ENCODE data around the gene IFNAR2.
"Not testable (repeated sequence)": the region's sequence is repeated elsewhere in the genome, so short reads cannot be mapped to it uniquely, and the experiment has no call there.

Gene IFNAR2

GRCh38 chr21:33219300-33219699 is 10.4 kb upstream of the IFNAR2 start:
- TF ChIP-seq, protein P1, sequence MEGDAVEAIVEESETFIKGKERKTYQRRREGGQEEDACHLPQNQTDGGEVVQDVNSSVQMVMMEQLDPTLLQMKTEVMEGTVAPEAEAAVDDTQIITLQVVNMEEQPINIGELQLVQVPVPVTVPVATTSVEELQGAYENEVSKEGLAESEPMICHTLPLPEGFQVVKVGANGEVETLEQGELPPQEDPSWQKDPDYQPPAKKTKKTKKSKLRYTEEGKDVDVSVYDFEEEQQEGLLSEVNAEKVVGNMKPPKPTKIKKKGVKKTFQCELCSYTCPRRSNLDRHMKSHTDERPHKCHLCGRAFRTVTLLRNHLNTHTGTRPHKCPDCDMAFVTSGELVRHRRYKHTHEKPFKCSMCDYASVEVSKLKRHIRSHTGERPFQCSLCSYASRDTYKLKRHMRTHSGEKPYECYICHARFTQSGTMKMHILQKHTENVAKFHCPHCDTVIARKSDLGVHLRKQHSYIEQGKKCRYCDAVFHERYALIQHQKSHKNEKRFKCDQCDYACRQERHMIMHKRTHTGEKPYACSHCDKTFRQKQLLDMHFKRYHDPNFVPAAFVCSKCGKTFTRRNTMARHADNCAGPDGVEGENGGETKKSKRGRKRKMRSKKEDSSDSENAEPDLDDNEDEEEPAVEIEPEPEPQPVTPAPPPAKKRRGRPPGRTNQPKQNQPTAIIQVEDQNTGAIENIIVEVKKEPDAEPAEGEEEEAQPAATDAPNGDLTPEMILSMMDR (IDR thresholded peaks at IDR 0.05; ENCODE audit: unreplicated experiment in 3 of 3): no peak
- Mint-ChIP-seq H3K9me3 (peaks cover 21% of the 10 kb centered on the region), H3K36me3 (ENCODE audit: low read depth) (no peaks in the 10 kb centered on the region), H3K4me3 (no peak overlapping the region), H3K4me1 (peaks cover 9% of the 10 kb centered on the region), H3K27me3 (ENCODE audit: low read depth) (peaks cover 5% of the 10 kb centered on the region), H3K27ac (no peak overlapping the region)

- Mint-ChIP-seq H3K36me3 (ENCODE audit: low read depth) (no peaks in the 10 kb centered on the region), H3K4me3 (no peak overlapping the region), H3K9me3 (peaks cover 21% of the 10 kb centered on the region), H3K27me3 (ENCODE audit: low read depth) (peaks cover 3% of the 10 kb centered on the region), H3K4me1 (peaks cover 6% of the 10 kb centered on the region), H3K27ac (no peak overlapping the region)
- TF ChIP-seq, protein P1 (IDR thresholded peaks at IDR 0.05; ENCODE audit: unreplicated experiment in 3 of 3): no peak
Measured at GRCh38 chr21:33219954-33220353, 9.8 kb upstream of the IFNAR2 start.

- H3K27ac Mint-ChIP-seq; H3K4me1 Mint-ChIP-seq; H3K36me3 Mint-ChIP-seq (ENCODE audit: low read depth); H3K4me3 Mint-ChIP-seq; H3K27me3 Mint-ChIP-seq (ENCODE audit: low read depth): not testable (repeated sequence)
- H3K9me3 Mint-ChIP-seq: peaks cover 15% of the 10 kb centered on the region
Measured at GRCh38 chr21:33225376-33225775, 4.4 kb upstream of the IFNAR2 start.

- Mint-ChIP-seq H3K36me3 (ENCODE audit: low read depth) (no peaks in the 10 kb centered on the region), H3K27ac (peak overlapping the region in 2 of 3 experiments; percentile 28 to 48), H3K27me3 (ENCODE audit: low read depth) (no peaks in the 10 kb centered on the region), H3K9me3 (no peaks in the 10 kb centered on the region), H3K4me1 (peaks cover 15% of the 10 kb centered on the region), H3K4me3 (peak overlapping the region; percentile 64 to 87 (median 85))
- TF ChIP-seq, protein P1 (IDR thresholded peaks at IDR 0.05; ENCODE audit: unreplicated experiment in 3 of 3): no peak
Measured at GRCh38 chr21:33228455-33228854, 1.3 kb upstream of the IFNAR2 start.

GRCh38 chr21:33229099-33229783 is 497 bp upstream of the IFNAR2 start:
- TF ChIP-seq, protein P1 (IDR thresholded peaks at IDR 0.05; ENCODE audit: unreplicated experiment in 3 of 3): no peak
- H3K27ac Mint-ChIP-seq: peak overlapping the region; percentile 39 to 80 (median 64)
- peaks cover 15% of the 10 kb centered on the region for H3K4me1 Mint-ChIP-seq
- no peaks in the 10 kb centered on the region for H3K9me3 Mint-ChIP-seq
- peaks cover under 1% of the 10 kb centered on the region for H3K36me3 Mint-ChIP-seq (ENCODE audit: low read depth)
- H3K27me3 Mint-ChIP-seq (ENCODE audit: low read depth): no peaks in the 10 kb centered on the region
- peak overlapping the region; percentile 78 to 87 (median 85) for H3K4me3 Mint-ChIP-seq

GRCh38 chr21:33230545-33231324 is 997 bp downstream of the IFNAR2 start:
- TF ChIP-seq, protein P1 (IDR thresholded peaks at IDR 0.05; ENCODE audit: unreplicated experiment in 3 of 3): no peak
- H3K27ac Mint-ChIP-seq: peak overlapping the region; percentile 40 to 85 (median 49)
- H3K4me3 Mint-ChIP-seq: peak overlapping the region; percentile 88 to 91 (median 89)
- no peaks in the 10 kb centered on the region for H3K9me3 Mint-ChIP-seq
- peaks cover 5% of the 10 kb centered on the region for H3K36me3 Mint-ChIP-seq (ENCODE audit: low read depth)
- peaks cover 15% of the 10 kb centered on the region for H3K4me1 Mint-ChIP-seq
- H3K27me3 Mint-ChIP-seq (ENCODE audit: low read depth): no peaks in the 10 kb centered on the region

Measured in nephron (organoid).